Fibroblast of skin of back (primary cell): ENCODE results near the gene TACC2.
A peak's percentile ranks its signal among the peaks of the same experiment; 100 is the strongest.

Experiments
- DNase-seq: peaks from one replicate; pipeline ENCODE4 v3.0.0-alpha.2; 2013

The TACC2 gene

DNA sequence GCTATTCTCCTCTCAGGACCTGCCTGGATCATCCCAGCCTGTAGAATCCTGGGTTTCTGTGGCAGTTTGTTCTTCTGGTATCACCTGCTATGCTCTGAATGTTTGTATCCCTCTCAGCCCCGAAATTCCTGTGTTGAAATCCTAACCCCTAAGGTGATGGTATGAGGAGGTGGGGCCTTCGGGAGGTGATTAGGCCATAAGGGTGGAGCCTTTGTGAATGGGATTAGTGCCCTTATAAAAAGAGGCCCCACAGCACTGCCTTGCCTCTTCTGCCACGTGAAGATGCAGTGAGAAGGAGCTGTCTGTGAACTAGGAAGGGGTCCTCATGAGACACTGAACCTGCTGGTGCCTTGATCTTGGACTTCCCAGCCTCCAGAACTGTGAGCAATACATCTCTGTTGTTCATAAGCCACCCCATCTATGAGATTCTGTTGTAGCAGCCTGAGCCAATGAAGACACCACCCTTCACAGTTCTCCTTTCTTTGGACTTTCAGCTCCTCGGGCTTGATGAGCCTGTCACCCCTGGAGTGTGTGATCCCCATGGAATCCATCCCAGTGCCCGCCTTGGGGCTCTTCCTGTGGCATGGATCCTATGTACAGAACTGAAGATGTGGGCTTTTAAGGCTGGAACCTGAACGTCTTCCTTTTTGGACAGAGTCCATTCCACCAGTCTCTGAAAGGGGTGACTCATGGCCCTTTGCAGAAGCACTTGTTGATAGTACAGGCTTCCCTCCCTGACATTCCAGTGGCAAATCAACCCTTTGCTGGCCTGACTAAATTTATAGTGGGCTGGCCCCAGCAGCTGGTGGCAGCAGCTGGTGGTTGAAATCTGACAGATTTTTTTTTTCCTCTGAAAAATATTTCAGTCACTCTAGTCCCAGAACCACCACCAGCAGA, 138.0 kb downstream of the TACC2 start:
- DNase-seq, result peak; percentile 95

DNA sequence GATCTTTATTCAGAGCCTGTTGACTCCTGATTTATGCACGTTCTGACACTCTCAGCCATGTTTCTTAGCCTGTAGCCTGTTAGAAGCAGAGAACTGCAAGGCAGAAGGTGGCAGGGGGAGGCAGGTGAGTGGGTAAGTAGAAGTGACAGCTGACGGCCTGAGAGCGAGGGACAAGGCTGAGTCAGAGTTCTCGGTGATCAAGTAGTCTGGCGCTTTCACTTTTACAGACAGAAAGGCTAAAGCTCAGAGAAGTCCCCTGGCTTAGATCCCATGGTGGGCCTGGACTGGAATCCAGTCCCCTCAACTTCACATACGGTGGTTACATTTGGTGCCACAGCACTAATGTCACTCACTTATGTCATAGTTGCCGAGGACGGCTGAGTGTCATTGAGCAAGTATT, 139.0 kb downstream of the TACC2 start:
- DNase-seq, result no peak

DNA sequence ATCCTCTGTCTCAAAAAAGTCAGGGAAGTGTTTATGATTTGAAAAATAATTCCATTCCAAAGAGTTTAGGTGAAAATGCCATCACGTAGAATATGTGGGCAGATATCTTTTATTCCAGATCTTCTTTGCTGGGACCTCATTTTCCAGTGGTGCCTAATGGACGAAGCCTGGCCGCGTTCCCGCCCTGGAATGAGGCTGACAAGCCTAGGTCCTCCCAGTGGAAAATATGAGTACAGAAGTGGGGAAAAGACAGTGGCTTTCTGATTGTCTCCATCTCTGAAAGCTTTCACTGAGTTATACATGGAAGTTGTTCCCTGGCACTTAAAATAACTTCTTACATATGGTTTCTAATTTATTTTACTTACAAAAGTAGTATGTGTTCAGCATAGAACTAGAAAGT, 139.4 kb downstream of the TACC2 start:
- DNase-seq, result no peak

DNA sequence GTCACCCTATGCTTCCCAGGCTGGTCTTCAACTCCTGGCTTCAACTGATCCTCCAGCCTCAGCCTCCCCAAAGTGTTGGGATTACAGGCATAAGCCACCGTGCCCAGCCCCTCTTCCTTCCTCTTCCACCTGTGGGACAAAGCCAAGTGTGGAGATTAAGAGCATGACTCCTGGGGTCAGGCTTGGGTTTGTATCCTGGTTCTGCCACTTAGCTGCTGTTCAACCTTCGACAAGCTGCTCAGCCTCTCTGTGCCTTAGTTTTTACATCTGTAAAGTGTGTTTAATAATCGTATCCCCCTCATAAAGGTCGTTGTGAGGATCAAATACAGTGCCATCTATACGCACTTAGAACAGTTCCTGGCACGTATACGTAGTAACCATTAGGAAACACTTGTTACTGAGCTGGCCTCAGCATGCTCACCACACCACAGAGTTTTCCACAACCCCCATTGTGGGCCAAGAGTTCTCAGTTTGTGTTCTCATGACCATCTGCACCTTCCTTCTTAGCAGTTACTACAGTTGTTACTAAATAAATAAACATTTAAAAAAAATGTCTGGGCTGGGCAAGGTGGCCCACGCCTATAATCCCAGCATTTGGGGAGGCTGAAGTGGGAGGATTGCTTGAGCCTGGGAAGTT, 141.6 kb downstream of the TACC2 start:
- DNase-seq, result no peak

DNA sequence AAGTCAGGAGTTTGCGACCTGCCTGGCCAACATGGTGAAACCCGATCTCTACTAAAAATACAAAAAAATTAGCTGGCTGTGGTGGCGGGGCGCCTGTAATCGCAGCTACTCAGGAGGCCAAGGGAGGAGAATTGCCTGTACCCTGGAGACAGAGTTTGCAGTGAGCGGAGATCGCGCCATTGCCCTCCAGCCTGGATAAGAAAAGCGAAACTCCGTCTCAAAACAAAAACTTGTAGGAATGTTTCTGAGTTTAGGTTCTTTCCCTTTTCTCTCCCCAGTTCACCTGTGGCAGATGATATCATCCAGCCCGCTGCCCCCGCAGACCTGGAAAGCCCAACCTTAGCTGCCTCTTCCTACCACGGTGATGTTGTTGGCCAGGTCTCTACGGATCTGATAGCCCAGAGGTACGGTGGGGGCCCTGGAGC, 143.4 kb downstream of the TACC2 start:
- no peak for DNase-seq

DNA sequence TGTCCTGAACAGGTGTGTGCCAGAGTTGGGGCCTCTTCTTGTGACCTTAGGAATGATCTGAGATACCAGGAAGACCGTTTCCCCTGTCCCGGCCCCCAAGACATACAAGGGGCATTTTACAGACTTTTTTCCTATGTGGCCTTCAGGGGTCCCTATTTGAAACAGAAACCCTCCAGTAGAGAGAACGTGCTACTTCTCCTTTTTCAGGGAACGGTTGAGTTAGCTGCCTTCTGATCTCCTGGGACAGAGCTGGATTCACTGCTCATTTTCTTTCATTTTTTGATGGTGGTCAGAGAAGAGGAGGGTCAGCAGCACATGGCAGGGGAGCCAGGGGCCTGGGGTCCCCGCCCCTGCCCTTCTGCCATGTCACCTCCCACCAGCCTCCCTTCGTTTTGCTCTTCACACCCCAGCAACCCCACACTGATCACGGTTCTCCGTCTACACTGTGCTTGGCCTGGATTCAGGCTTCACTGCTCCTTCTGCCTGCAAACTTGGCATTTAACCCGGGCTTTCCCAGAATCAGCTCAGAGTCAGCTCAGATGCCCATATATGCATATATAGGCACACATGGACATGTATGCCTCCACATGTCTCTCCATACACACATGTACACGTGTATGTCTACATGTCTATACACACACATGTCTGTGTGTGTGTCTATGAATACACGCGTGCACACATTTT, 144.1 kb downstream of the TACC2 start:
- no peak for DNase-seq

DNA sequence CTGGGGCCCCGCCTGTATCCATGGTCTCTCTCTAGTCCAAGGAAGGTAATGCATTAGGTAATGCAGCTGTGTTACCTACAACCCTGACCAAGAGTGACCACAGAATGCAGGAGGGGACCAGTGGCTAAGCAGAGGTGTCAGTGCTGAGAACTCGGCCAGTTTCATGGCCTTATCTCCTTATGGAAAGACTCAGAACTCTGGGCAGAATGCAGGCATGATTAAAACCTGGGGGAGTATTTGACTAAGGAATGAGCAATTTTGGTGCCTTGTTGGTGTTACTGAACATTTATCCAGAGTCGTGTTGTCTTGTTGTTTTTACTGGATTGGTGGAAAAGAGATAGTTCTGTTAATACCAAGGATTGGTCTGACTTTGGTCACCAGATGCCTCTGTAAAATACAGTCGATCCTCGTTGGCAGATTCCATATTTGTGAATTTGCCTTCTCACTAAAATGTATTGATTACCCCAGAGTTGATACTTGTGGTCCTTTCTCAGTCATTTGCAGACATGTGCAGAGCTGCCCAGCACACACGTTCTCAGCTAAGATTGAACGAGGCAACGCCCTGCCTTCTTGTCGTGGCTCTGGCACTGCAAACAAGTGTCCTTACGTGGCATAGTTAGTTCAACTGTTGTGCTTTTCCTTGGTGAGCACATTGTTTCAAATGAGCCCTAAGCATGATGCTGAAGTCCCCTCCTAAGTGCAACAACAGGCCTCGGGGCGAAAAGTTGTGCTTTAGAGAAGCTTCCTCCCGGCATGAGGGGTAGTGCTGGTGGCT, 146.5 kb downstream of the TACC2 start:
- DNase-seq, result no peak

DNA sequence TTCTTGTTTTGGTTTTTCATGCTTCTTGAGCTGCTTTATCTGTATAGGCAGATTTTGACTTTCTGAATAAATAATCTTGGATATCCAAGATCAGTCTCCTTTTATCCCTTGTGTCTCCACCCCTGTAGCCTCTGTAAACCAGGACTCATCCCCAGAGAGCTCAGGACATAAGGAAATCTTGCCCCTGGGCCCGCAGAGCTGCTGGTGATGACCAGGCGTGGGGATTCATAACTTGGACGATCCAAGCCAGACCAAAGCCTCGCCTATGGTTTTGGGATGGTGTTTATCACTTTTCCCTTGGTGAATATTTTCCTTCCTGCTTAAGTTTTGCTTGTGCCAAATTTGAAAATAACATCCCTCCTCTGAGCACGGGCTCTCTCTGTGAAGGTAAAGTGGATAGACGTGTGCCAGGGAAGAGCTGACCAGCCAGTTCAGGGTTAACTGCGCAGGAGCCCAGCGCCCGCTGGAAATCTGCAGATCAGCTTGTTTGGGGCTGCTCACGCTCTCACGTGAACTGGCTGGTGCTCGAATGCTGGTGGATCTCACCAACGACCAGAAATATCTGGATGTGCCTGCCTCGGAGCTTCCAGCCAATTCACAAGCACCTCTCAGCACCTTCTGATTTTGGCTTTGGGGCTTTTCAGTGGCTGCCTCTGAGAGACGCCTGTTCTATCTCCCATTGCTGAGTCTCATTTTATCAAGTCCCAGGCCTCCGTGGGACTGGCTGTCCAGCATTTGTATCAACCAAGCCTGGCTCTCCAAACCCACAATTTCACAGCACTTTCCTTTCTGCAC, 150.1 kb downstream of the TACC2 start:
- no peak for DNase-seq

DNA sequence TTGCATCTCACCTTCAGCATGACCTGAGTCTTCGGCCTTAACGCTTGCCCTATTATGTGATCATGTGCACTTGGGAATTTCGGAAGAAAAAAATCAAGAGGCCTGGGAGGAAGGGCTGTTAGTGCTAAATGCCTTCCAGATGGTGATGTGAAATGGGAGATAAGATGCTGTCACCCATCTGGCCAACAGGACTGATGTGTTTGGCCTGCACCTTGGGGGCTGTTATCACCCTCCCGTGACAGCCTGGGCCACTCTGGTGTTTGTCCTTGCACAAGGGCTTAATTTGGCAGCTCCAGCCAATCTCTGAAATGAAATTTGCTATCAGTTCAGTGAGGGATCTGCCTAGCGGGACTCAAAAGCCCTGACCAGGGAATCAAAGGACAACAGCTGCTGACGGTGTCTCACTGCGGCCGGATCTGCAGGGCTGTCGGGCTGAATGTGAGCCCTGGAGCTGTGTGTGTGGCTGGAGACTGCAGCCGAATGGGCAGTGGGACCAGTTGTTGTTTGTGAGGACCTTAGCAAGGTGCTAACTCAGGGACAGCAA, 150.7 kb downstream of the TACC2 start:
- no peak for DNase-seq

DNA sequence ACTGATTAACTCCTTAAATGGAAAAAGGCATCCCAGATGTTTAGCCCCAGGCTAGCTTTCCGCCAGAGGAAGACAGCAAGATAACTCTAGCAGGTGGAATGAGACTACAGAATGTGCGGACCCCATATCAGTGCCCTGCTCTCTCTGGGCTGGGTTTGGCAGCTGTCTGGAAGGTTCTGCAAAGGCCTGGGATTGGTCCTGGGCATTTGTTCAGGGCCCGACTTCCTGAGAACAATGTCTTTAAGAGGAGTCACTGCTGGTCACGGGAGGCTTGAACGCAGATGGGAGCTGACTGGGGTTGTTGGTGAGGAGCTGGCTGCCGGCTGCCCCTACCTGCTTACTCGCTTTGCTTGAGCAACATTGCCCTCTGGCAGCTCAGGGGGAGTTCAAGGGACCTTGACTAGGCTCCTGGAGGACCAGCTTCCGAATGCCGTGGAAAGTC, 151.5 kb downstream of the TACC2 start:
- DNase-seq, result peak; percentile 57

DNA sequence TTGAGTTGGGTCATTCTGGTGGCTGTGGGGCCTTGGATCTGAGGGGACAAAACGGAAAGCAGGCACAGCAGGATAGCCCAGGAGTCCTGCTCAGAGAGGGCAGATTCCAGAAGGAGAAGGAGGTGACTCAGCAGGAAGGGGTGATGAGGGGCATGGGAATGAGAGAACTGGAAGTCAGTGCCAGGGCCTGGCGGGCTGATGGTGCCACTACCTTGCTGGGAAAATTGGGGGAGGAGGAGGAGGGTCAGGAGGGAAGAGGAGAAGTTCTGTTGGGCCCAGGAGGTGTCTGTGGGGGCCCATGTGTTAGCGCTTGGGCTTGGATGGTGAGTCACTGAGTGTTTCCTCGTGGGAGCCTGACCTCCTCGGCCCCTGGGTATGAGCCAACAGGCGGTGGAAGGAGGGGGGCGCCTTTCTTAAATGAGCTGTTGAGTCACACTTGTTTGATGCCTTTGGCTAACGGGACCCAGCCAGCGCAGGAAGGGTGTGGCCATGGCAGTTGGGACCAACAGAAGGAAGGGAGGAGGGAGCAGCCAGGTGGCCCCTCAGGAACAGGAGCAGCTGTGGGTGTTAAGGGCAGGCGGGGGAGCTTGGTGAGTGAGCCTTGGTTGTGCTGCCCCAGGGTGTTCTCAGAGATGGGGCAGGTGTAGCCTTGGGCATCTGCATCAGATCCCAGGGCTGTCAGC, 152.1 kb downstream of the TACC2 start:
- DNase-seq, result peak; percentile 94

DNA sequence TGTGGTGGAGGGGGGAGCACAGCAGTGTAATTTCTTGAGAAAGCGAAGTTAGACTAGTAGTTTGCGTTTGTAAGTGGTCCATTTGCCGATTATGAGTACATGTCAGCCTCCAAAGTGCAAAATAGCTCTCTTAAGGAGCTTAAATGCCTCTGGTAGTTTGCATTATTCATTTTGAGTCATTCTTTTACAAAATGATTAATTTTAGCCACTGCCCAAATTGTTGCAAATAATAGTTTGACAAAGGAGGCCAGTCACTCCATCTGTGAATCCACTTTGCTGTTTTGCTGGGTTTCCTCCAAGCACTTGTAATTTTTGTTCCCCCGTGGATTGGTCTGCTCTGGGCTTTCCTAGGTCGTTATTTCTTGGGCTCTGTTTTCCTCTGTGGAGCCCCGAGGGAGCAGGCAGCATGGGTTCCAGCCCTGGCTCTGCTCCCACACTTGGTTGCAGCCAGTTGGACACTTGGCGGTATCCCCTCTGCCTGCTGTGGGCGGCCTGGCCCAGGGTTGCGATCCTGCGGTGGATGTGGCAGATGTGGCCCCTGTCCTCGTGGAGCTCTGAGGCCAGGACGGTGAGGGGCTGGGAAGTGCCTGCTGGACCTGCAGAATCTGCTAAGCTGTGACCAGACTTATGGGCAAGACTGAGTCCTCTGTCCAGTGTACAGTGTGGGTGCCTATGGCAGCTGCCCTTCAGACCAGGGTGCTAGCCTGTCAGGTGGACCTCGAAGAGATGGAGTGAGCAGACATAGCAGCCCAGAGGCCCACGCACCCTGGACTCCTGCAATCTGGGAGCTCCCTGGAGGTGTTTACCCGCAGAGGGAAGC, 153.1 kb downstream of the TACC2 start:
- DNase-seq, result peak; percentile 64

DNA sequence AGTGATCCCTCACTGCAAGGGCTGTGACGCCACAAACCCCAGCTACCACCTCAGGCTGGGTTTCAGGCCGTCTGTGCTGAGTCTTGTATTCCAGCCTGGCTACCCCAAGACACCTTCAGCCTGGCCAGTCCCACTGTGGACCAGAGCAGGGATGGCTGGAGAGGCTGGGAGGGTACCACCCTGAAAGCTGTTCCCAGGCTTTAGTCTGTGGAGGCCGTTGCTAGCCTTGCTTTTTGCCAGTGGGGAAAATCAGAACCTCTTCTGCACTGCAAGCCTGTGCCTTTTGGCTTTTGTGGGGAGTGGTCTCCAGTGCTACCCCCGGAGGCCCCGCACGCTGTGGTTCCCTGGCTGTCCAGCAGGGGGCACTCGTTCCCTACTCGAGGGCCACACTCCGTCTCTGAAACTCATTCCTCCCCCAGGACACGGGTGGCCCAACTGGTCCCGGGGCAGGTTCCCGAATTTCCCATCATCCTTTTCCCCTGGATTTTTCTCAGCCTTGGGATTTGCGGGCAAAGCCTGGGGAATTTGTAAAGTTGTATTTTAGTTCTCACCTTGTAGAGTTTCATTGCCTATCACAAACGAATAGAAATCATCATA, 153.8 kb downstream of the TACC2 start:
- DNase-seq, result no peak

DNA sequence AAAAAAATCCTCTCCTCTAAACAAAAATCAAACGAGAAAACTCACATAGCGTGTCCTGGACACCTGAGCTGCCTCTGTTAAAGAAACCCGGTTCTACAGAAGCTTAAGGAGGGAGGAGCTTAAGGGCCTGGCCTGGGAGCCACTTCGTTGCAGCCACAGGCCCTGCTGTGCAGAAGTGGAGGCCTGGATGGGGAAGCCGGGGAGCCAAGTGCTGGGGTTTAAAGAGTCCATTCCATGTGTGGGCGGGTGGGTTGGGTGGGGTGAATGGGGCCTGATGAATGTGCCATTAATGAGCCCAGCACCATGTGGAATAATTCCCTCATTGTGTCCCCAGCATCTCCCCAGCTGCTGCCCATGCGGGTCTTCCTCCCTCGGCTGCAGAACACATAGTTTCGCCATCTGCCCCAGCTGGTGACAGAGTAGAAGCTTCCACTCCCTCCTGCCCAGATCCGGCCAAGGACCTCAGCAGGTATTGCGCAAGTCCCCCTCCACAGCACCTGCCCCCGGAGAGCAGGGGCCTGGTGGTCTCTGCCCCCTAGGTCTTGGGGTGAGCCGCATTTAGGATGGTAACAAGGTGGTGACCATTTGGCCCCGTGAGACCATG, 154.4 kb downstream of the TACC2 start:
- DNase-seq, result no peak

DNA sequence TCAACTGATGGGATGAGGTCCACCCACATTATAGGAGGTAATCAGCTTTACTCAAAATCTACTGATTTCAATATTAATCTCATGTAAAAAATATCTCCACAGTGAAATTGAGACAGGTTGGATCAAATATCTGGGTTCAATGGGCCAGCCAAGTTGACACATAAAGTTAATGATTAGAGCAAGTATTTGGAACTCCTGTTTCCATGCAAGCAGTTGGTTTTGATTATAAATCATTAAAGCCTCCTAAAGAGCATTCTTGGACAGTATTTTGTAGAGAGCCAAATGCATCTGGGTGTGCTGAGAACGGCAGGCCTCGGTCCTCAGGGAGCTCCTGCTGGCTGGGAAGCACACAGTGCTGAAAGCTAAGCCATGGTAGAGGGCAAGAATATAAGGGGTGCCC, 155.2 kb downstream of the TACC2 start:
- no peak for DNase-seq

DNA sequence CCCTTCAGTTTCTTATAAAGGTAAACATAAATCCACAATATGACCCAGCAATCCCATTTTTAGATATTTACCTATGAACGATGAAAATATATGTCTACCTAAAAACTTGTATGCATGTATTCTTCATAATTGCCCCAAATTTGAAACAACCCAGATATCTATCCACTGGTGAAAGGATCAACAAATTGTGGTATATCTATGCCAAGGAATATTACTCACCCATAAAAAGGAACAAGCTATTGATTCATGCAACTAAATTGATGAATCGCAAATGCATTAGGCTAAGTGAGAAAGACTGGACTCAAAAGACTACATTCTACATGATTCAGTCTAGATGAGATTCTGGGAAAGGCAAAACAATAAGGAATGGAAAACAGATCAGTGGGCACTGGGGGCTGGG, 156.2 kb downstream of the TACC2 start:
- DNase-seq, result no peak

DNA sequence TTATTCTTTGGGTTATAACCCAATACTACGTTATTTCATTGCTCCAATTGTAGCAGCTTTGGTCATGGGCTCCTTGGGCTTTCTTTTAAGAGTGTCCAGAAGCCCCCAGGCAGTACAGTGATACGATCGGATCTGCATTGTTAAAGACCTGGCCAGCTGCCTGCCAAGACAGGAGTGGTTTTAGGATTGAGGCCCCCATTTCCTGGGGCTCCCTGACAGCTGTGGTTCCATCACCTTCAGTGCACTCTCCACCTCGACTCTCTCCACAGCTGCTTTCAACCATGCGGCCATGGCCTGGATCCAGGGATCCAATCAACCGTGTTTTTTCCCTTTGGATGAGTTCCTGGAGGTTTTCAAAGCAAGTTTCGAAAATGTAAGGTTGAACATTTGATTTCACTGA, 158.7 kb downstream of the TACC2 start:
- no peak for DNase-seq

DNA sequence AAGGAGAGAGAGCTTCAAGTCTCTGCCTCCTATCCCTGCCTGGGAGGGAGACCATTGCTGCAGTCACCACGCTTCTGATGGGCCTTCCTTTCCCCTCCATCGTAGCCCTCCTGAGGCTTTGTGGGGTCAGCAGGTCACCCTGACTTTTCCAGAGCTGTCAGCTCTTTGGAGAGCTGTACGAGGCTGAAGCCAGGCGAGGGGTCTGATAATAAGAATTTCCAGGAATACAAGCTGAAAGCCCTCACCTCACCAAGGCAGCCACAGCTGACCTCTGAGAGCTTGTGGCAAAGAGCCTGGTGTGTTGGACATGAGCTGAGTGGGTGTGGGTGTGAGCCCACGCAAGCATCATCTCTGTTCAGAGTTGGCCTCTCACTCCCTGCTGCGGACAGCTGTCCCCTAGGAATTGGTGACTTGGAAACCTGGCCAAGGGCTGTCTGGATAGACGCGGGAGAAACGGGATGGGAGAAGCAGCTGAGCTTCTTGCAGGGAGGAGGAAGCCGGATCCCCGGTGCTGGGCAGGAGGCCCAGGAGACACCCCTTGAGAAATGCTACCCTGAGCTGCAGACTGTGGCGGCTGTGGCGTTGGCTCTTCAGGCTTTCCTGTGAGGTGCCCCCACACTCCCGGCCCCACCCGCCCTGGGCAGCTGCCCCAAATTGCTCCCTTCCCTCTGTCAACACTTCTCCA, 160.1 kb downstream of the TACC2 start:
- DNase-seq, result peak; percentile 24
